ENCODE data around the gene PADI4.

GRCh38 chr1:17375651-17376050 lies 67.7 kb downstream of the PADI4 start:
- no peak for TF ChIP-seq CTCF (IDR thresholded peaks at IDR 0.05)
- no peak for TF ChIP-seq POLR2A (IDR thresholded peaks at IDR 0.05)
- no peak for TF ChIP-seq POLR2AphosphoS5 (IDR thresholded peaks at IDR 0.05)

Measured in prostate gland (tissue), 2 donors.